ENCODE measurements around the gene HBEGF.

Gene HBEGF

GRCh38 chr5:140305471-140305870, 40.9 kb downstream of the HBEGF start:
- no peak for DNase-seq (ENCODE audit: low read depth in 1 of 2, low spot score in 1 of 2)

GRCh38 chr5:140303966-140304365, 42.4 kb downstream of the HBEGF start:
- DNase-seq (ENCODE audit: low read depth in 1 of 2, low spot score in 1 of 2) = no peak

GRCh38 chr5:140302786-140303639, 43.4 kb downstream of the HBEGF start, which contains the start of gene PFDN1:
Gene PFDN1 (minus strand): TSS chr5:140303101. CDS start chr5:140303073, 28 bp downstream.
- DNase-seq (ENCODE audit: low read depth in 1 of 2, low spot score in 1 of 2) = peak; percentile 68 to 93

- no peak for DNase-seq (ENCODE audit: low read depth in 1 of 2, low spot score in 1 of 2)
These were observed 45.3 kb downstream of the HBEGF start for GRCh38 chr5:140301136-140301535.

- DNase-seq (ENCODE audit: low read depth in 1 of 2, low spot score in 1 of 2) = no peak
These were observed 47.3 kb downstream of the HBEGF start for GRCh38 chr5:140299056-140299455.

GRCh38 chr5:140298183-140298601, 48.2 kb downstream of the HBEGF start:
- DNase-seq (ENCODE audit: low read depth in 1 of 2, low spot score in 1 of 2) = no peak

GRCh38 chr5:140297283-140297682, 49.1 kb downstream of the HBEGF start:
- DNase-seq (ENCODE audit: low read depth in 1 of 2, low spot score in 1 of 2) = no peak

- DNase-seq (ENCODE audit: low read depth in 1 of 2, low spot score in 1 of 2) = no peak
These were observed 50.1 kb downstream of the HBEGF start for GRCh38 chr5:140296289-140296688.

- DNase-seq (ENCODE audit: low read depth in 1 of 2, low spot score in 1 of 2) = no peak
These were observed 51.0 kb downstream of the HBEGF start for GRCh38 chr5:140295414-140295813.

- no peak for DNase-seq (ENCODE audit: low read depth in 1 of 2, low spot score in 1 of 2)
These were observed 51.6 kb downstream of the HBEGF start for GRCh38 chr5:140294753-140295152.

- DNase-seq (ENCODE audit: low read depth in 1 of 2, low spot score in 1 of 2) = no peak
These were observed 52.6 kb downstream of the HBEGF start for GRCh38 chr5:140293849-140294100.

GRCh38 chr5:140293091-140293848, 53.1 kb downstream of the HBEGF start:
- DNase-seq (ENCODE audit: low read depth in 1 of 2, low spot score in 1 of 2) = no peak

- no peak for DNase-seq (ENCODE audit: low read depth in 1 of 2, low spot score in 1 of 2)
These were observed 54.0 kb downstream of the HBEGF start for GRCh38 chr5:140292212-140293036.

- DNase-seq (ENCODE audit: low read depth in 1 of 2, low spot score in 1 of 2) = no peak
These were observed 58.4 kb downstream of the HBEGF start for GRCh38 chr5:140287801-140288521.

- DNase-seq (ENCODE audit: low read depth in 1 of 2, low spot score in 1 of 2) = no peak
These were observed 60.0 kb downstream of the HBEGF start for GRCh38 chr5:140286424-140286823.

- DNase-seq (ENCODE audit: low read depth in 1 of 2, low spot score in 1 of 2) = no peak
These were observed 62.4 kb downstream of the HBEGF start for GRCh38 chr5:140284013-140284412.

Measured in activated CD4-positive, alpha-beta T cell treated with anti-CD3 and anti-CD28 coated beads, Interleukin-2, amount 50 U/mL, for 24 hours (primary cell).